Activated naive CD8-positive, alpha-beta T cell treated with anti-CD3 and anti-CD28 coated beads, Interleukin-2, amount 50 U/mL, for 24 hours (primary cell): ENCODE results near the gene ZBTB7B.

ENCODE experiments used
- ATAC-seq: fragments of 150-1000 bp; cut with Tn5 transposase; one replicate; pipeline ENCODE4 v1.10.0; 2021
- DNase-seq: peaks from one replicate; pipeline ENCODE4 v3.0.0; 2021
- H3K27ac Mint-ChIP-seq: one replicate; pipeline ENCODE4 v1.8.0; 2021; ENCODE audit warnings: mild to moderate bottlenecking, mixed read lengths
- H3K27me3 Mint-ChIP-seq: one replicate; pipeline ENCODE4 v1.8.0; 2021; ENCODE audit warnings: mixed read lengths
- H3K36me3 Mint-ChIP-seq: one replicate; pipeline ENCODE4 v1.8.0; 2021; ENCODE audit warnings: low read depth, mixed read lengths
- H3K4me1 Mint-ChIP-seq: one replicate; pipeline ENCODE4 v1.8.0; 2021; ENCODE audit warnings: mixed read lengths
- H3K4me3 Mint-ChIP-seq: one replicate; pipeline ENCODE4 v1.8.0; 2021; ENCODE audit warnings: mild to moderate bottlenecking, moderate library complexity, mixed read lengths
- H3K9me3 Mint-ChIP-seq: one replicate; pipeline ENCODE4 v1.8.0; 2021; ENCODE audit warnings: mixed read lengths

Gene ZBTB7B

DNA sequence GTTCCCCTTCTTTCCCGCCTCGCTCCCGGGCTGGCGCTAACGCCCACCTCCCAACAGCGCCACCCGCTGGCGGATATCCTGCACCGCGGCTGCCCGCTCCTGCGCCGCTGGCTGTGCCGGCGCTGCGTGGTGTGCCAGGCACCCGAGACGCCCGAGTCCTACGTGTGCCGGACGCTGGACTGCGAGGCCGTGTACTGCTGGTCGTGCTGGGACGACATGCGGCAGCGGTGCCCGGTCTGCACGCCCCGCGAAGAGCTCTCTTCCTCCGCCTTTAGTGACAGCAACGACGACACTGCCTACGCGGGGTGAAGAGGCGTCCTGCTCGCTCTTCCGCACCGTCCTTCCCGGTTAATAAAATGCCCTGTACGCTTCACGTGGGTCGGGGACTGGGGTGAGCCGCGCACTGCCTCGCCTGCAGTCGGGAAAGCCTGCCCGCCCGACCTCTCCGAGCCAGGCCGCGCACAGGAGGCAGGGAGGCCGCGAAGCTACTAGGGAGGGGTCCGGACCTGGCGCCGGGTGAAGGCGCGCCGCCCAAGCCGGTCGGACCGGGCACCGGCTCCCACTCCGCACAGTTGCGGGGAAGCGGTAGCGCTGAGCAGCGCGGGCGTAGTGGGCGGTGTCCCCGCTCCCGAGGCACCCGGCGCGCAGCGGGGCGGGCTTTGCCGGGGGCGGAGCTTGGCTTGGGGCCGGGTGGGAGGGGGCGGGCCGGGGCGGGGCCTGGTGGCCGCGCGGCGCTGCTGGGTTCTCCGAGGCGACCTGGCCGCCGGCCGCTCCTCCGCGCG is 48.1 kb downstream of the ZBTB7B start, which contains the start of gene ADAM15:
Gene ADAM15 (plus strand): TSS at position 757 of the 782 bp plus-strand sequence. CDS start 71 bp downstream, outside the sequence.
- Mint-ChIP-seq H3K4me3 (peak within 1 kb of the TSS; percentile 81), H3K27me3 (no peaks in the 10 kb centered on the region), H3K36me3 (peaks cover 4% of the 10 kb centered on the region), H3K27ac (peak within 1 kb of the TSS; percentile 73), H3K4me1 (peaks cover 25% of the 10 kb centered on the region), H3K9me3 (no peaks in the 10 kb centered on the region)
- peak; percentile 68 for ATAC-seq
- peak; percentile 87 for DNase-seq

DNA sequence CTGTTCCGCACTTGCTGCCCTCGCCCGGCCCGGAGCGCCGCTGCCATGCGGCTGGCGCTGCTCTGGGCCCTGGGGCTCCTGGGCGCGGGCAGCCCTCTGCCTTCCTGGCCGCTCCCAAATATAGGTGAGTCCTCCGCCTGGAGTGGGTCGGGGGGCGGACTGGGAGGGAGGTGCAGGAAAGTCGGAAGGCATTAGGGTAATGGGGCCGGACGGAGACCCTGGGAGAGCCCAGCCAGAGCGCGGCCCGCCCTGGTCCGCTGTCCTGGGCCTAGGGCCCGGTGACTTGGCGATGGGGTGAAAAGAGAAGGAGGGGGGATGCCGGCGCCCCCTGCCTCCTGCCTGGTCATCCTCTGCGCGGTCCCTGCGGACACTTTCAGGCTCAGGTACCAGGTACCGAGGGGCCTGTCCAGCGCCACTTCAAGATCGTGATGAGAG is 48.8 kb downstream of the ZBTB7B start:
- Mint-ChIP-seq H3K27me3 (no peaks in the 10 kb centered on the region), H3K4me1 (peaks cover 25% of the 10 kb centered on the region), H3K36me3 (peaks cover 4% of the 10 kb centered on the region), H3K27ac (no peak overlapping the region), H3K9me3 (no peaks in the 10 kb centered on the region), H3K4me3 (peak overlapping the region; percentile 81)
- DNase-seq (no peak), ATAC-seq (peak; percentile 13)

DNA sequence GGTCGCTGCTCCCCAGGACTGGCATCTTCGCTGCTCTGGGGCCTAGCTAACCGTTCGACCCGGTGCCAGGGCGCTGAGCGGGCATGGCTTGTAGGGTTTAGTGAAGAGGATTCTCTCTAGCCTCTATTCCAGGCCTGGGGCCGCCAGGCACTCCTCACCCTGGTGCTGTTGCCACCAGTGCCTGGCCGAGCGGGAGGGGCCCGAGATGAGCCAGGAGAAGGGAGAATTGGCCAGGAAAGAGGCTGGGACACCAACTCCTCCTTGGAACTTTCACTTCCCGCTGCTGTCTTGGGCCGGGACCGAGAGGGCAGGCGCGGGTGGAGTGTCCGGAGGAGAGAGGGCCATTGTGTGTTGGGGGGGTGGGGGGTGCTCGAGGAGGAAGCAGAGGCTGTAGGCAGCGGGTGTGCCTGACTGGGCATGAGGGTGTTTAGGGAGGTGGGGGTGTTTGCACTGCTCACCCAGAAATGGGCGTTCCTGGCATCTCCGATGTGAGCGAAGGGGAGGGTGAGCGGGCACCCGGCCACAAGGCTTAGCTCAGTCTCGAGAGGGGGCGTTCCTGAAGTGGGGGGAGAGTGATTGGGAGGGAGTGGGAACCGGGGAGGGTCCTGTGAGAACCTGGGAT is 49.3 kb downstream of the ZBTB7B start:
- peaks cover 7% of the 10 kb centered on the region for H3K36me3 Mint-ChIP-seq
- H3K9me3 Mint-ChIP-seq: no peaks in the 10 kb centered on the region
- H3K27ac Mint-ChIP-seq: peak overlapping the region; percentile 61
- peak; percentile 46 for DNase-seq
- no peaks in the 10 kb centered on the region for H3K27me3 Mint-ChIP-seq
- H3K4me1 Mint-ChIP-seq: peaks cover 25% of the 10 kb centered on the region
- peak overlapping the region; percentile 81 for H3K4me3 Mint-ChIP-seq
- ATAC-seq: no peak

DNA sequence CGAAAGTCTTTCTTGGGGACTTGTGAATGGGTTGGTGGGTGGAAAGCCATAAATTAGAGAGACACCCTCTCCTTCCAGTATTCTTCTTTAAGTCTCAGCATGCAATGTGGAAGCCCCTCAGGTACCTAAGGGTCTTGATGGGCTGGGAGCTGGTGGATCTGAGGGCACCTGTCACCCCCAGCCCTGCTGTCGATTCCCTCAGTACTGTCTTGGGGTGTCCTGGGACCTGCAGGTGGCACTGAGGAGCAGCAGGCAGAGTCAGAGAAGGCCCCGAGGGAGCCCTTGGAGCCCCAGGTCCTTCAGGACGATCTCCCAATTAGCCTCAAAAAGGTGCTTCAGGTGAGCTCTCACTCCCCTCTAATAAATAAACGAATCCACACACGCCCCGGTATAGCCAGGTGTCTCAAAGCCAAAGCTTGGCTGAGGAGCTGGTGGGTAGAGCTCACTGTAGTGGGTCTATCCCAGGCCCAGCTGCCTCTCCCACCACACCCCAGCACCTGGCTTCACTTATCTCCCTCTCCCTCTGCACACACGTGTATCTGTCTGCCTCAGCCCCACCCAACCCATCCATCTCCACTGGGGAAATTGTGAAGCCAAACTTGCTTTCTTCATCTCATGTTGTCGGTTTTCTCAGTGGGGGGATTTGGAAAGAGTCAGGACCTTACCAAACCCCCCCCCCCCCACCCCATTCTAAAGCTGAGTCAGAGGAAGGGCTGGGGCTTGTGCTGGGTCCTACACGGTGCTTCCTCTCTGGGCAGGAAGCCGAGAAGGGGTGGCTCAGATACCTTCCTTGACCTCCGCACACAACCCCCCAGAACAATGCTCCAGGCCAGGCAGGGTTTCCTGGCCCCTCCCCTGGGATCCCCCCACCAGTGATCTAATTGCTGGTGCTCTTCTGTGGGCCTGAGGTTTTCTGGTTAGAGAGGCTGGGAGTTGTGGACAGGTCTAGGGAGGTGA is 50.1 kb downstream of the ZBTB7B start:
- H3K27me3 Mint-ChIP-seq: no peaks in the 10 kb centered on the region
- peak; percentile 31 for ATAC-seq
- no peaks in the 10 kb centered on the region for H3K9me3 Mint-ChIP-seq
- peak overlapping the region; percentile 81 for H3K4me3 Mint-ChIP-seq
- peaks cover 7% of the 10 kb centered on the region for H3K36me3 Mint-ChIP-seq
- peak overlapping the region; percentile 61 for H3K27ac Mint-ChIP-seq
- DNase-seq: peak; percentile 33
- H3K4me1 Mint-ChIP-seq: peaks cover 25% of the 10 kb centered on the region

DNA sequence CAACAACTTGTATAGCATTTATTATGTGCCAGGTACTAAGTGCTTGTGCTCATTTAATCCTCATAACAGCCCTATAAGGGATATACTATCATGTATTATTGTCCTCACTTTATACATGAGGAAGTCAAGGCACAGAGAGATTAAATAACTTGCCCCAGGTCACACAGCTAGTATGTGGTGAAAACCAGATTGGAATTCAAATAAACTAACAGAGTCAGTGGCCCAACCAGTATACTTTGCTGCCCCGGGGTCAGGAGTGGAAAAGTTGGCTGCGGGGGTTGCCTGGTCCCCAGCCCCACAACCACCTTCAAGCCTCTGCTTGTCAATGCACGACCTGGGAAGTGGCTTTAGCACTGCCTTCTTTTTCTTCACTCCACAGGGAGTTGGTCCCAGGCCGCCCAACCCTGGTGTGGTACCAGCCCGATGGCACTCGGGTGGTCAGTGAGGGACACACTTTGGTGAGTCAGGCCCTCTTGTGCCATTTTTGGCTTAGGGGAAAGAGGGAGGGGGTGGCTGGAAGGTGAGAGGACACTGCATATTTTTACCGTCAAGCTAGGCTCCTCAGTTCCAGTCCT is 51.0 kb downstream of the ZBTB7B start:
- Mint-ChIP-seq H3K27ac (no peak overlapping the region), H3K4me1 (peaks cover 25% of the 10 kb centered on the region), H3K4me3 (no peak overlapping the region), H3K36me3 (peaks cover 7% of the 10 kb centered on the region), H3K9me3 (no peaks in the 10 kb centered on the region), H3K27me3 (no peaks in the 10 kb centered on the region)
- ATAC-seq: no peak
- no peak for DNase-seq

DNA sequence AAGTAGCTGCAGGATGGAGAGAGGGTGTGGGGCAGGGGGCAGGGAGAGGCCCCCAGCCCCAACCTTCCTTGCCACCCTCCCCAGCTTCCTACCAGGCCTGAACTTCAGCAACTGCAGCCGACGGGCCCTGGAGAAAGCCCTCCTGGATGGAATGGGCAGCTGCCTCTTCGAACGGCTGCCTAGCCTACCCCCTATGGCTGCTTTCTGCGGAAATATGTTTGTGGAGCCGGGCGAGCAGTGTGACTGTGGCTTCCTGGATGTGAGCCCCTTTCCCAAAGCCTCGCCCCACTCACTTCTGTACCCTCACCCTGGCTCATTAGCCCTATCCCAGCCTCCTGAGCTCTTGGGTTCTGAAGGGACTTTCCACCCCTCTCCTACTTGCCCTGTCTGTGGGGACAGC is 54.5 kb downstream of the ZBTB7B start:
- H3K27ac Mint-ChIP-seq: no peak overlapping the region
- H3K27me3 Mint-ChIP-seq: no peaks in the 10 kb centered on the region
- ATAC-seq (no peak), DNase-seq (no peak)
- no peak overlapping the region for H3K4me3 Mint-ChIP-seq
- H3K4me1 Mint-ChIP-seq: peaks cover 18% of the 10 kb centered on the region
- no peaks in the 10 kb centered on the region for H3K9me3 Mint-ChIP-seq
- peaks cover 14% of the 10 kb centered on the region for H3K36me3 Mint-ChIP-seq

DNA sequence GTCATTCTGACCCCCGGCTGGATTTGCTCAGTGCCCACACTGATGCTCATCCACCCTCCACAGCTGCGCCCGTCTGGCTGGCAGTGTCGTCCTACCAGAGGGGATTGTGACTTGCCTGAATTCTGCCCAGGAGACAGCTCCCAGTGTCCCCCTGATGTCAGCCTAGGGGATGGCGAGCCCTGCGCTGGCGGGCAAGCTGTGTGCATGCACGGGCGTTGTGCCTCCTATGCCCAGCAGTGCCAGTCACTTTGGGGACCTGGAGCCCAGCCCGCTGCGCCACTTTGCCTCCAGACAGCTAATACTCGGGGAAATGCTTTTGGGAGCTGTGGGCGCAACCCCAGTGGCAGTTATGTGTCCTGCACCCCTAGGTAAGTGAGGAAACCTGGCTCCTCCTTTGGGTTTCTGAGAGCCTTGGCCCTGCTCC is 55.2 kb downstream of the ZBTB7B start:
- Mint-ChIP-seq H3K9me3 (no peaks in the 10 kb centered on the region), H3K4me3 (no peak overlapping the region), H3K27ac (no peak overlapping the region), H3K27me3 (no peaks in the 10 kb centered on the region), H3K4me1 (peaks cover 17% of the 10 kb centered on the region), H3K36me3 (peaks cover 14% of the 10 kb centered on the region)
- ATAC-seq (no peak), DNase-seq (no peak)

DNA sequence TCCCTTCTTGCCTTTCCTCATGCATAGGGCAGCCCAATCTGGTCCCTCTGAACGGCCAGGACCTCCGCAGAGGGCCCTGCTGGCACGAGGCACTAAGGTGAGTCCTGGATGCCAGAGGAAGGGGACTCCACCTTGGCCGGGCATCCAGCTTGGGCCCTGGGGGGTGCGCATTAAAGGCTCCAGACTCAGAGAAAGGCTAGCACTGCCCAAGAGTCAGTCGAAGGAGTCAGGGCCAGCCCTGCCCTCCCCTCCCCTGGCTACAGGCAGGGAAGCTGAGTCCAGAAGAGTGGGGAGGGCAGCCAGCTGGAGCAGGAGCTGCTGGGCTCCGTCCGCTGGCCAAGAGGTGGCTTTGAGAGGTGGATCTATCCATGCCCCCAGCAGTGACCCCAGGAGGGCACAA is 58.1 kb downstream of the ZBTB7B start:
- H3K4me1 Mint-ChIP-seq: peaks cover 29% of the 10 kb centered on the region
- ATAC-seq: no peak
- H3K27me3 Mint-ChIP-seq: peaks cover 2% of the 10 kb centered on the region
- H3K27ac Mint-ChIP-seq: no peak overlapping the region
- peaks cover 10% of the 10 kb centered on the region for H3K36me3 Mint-ChIP-seq
- no peak for DNase-seq
- H3K9me3 Mint-ChIP-seq: no peaks in the 10 kb centered on the region
- no peak overlapping the region for H3K4me3 Mint-ChIP-seq

DNA sequence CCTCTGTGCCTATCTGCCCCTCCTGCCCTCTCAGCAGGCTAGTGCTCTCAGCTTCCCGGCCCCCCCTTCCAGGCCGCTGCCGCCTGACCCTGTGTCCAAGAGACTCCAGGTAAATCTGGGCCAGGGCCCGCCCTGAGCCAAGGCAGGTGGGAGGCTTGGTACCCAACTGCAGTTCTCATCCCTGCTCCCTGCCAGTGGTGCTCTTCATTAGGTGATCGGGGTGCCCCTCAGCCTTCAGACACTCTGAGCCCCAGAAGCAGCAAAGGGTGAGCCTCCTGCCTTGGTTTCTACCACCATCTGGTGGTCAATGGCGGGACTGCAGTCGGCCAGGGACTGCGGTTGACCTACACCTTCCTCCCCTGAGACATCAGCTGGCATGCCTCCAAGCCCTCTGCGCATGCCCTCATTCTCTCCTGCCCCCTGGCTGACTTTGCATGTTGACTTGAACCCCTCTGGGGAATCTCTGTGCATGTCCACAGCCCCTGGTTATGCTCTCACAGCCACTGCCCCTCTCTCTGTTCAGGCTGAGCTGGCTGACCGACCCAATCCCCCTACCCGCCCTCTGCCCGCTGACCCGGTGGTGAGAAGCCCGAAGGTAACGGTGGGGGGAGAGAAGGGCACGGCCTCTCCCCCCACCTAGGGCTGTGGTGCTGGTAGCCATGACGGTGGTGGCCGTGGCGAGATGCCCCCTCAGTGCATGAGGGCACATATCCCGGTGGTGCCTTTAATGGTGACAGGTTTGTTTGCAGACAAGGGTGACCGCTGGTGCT is 59.0 kb downstream of the ZBTB7B start:
- ATAC-seq (peak; percentile 62), DNase-seq (peak; percentile 99)
- Mint-ChIP-seq H3K27me3 (peaks cover 2% of the 10 kb centered on the region), H3K4me1 (peaks cover 29% of the 10 kb centered on the region), H3K27ac (no peak overlapping the region), H3K36me3 (peaks cover 7% of the 10 kb centered on the region), H3K9me3 (no peaks in the 10 kb centered on the region), H3K4me3 (no peak overlapping the region)

DNA sequence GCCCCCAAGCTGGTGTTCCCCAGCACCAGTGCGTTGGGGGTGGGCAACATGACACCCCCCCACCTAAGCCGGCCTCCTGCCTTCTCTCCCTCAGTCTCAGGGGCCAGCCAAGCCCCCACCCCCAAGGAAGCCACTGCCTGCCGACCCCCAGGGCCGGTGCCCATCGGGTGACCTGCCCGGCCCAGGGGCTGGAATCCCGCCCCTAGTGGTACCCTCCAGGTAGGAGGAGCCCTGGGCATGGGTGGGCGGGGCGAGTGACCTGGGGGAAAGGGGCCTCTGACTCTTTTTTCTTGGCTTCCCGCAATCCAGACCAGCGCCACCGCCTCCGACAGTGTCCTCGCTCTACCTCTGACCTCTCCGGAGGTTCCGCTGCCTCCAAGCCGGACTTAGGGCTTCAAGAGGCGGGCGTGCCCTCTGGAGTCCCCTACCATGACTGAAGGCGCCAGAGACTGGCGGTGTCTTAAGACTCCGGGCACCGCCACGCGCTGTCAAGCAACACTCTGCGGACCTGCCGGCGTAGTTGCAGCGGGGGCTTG is 59.6 kb downstream of the ZBTB7B start:
- H3K27me3 Mint-ChIP-seq: peaks cover 2% of the 10 kb centered on the region
- peaks cover 7% of the 10 kb centered on the region for H3K36me3 Mint-ChIP-seq
- ATAC-seq: no peak
- H3K4me1 Mint-ChIP-seq: peaks cover 29% of the 10 kb centered on the region
- no peak overlapping the region for H3K27ac Mint-ChIP-seq
- no peaks in the 10 kb centered on the region for H3K9me3 Mint-ChIP-seq
- H3K4me3 Mint-ChIP-seq: no peak overlapping the region
- DNase-seq: no peak

DNA sequence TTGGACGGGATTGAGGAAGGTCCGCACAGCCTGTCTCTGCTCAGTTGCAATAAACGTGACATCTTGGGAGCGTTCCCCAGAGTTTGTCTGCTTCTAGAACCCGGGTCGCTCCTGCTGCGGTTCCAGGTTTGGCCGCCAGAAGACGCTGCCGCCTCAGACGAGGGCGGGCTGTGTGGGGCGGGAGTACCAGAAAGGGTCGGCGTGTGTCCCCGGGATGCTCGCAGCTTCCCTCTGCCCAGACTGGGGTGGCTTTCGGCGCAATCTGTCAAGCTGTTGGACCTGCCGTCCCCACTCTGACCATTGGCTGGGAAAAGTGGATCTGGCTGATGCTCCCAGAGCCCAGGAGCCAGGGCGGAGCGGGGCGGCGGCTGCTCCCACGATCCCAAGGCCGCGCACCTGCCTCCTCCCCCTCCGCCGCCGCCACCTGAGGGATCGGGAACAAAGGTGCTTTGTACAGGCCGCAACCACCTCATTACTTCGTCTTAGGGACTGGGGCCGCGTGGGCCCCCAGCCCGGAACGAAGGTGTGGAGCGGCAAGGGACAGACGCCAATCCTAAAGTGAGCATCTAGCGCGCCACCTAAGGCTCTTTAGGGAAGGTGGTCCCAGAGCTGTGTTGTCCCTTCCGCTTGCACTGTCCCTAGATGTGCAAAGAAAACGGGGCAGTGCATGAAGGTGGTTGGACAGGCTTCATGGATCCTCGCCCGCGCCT is 60.3 kb downstream of the ZBTB7B start:
- Mint-ChIP-seq H3K9me3 (no peaks in the 10 kb centered on the region), H3K4me1 (peaks cover 29% of the 10 kb centered on the region), H3K27ac (no peak overlapping the region), H3K36me3 (peaks cover 7% of the 10 kb centered on the region), H3K27me3 (peaks cover 2% of the 10 kb centered on the region), H3K4me3 (peak overlapping the region; percentile 83)
- peak; percentile 90 for DNase-seq
- peak; percentile 33 for ATAC-seq

DNA sequence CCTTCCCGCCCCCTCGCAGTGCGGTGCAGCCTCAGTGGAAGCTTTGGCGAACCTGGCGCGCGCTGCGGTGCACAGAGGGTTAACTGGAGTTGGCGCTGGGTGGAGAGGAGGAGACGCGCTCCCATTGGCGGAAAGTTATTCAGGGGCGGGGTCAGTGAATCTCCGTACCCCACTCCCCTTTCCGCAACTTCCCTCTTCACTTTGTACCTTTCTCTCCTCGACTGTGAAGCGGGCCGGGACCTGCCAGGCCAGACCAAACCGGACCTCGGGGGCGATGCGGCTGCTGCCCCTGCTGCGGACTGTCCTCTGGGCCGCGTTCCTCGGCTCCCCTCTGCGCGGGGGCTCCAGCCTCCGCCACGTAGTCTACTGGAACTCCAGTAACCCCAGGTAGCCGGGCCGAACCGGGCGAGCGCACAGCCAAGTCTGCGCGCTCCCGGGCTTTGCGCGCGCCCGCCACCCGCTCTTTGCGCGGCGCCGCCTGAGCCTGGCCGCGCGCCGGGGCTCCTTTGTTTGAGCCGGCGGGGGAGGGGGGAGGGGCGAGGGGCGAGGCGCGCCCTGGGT is 61.0 kb downstream of the ZBTB7B start, which contains the start of gene EFNA4:
Gene EFNA4 (plus strand): TSS at position 191 of the 561 bp plus-strand sequence. CDS start 84 bp downstream, at position 275.
- Mint-ChIP-seq H3K36me3 (peaks cover 8% of the 10 kb centered on the region), H3K9me3 (no peaks in the 10 kb centered on the region), H3K27me3 (peaks cover 2% of the 10 kb centered on the region), H3K4me1 (peaks cover 29% of the 10 kb centered on the region), H3K4me3 (peak within 1 kb of the TSS; percentile 83), H3K27ac (peak within 1 kb of the TSS; percentile 28)
- ATAC-seq: peak; percentile 75
- peak; percentile 84 for DNase-seq
